Colon (tissue), 2 donors: Measurements from ENCODE around the gene SHISA2.
"Not testable (repeated sequence)": the region's sequence is repeated elsewhere in the genome, so short reads cannot be mapped to it uniquely, and the experiment has no call there.

Experiments
- FAIRE-seq: peaks from 2 replicates; lab custom pipeline; 2012; peaks lifted over from hg19 to GRCh38; lab: Jason Lieb, UNC
- donor health status: control.
- donor health status: control.

SHISA2 gene

DNA sequence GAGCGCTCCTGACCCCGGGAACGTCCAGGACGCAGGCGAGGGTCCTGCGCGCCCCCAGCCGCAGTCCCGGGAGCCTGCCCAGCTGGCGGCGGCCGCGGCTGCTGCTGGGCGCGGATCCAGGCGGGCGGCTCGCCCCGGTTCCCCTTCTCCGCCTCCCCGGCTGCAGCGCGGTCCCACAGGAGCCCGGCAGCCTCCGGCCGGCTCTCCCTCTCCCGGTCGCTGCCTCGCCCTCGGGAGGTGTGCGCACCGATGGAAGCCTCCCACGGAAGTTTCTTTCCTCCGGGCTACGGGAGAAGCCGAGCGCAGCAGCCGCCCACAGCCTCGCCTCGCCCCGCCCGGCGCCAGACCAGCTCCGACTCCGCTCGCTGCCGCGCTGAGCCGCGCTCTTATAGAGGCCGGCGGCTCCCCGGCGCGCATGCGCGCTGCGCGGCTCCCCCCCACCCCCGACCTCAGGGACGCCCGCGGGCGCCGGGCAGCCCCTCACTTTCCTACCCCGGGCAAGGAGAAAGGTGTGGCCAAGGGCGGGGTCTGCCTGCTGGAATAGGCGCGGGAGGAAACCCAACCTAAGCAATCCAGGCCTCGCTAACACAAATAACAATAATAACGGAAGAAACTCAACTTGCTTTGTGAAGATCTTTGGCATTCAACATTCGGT, at the start of gene SHISA2:
Gene SHISA2, minus strand, starts transcription at position 360 of the 655 bp plus-strand sequence. CDS start 1,041 bp downstream, outside the sequence.
- no peak for FAIRE-seq

DNA sequence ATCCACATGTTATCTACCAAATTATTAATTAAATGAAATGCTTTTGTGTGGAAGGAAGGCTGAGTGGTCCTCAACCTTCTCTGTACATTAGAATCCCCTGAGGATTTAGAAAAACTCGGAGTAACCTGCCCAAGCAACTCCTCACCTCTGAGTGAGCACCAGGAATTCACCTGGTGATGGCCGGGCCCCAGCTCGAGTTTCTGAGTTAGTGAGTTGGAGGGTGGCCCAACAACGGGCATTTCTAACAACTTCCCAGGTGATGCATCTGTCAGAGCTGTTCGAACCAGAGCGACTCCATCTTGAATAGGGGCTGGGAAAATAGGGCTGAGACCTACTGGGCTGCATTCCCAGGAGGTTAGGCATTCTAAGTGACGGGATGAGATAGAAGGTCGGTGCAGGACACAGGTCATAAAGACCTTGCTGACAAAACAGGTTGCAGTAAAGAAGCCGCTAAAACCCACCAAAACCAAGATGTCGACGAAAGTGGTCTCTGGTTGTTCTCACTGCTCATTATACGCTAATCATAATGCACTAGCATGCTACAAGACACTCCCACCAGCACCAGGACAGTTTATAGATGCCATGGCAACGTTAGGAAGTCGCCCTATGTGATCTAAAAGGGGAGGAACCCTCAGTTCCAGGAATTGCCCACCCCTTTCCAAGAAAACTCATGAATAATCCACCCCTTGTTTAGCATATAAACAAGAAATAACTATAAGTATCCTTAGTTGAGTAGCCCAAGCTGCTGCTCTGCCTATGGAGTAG, 44.2 kb upstream of the SHISA2 start:
- no peak for FAIRE-seq

DNA sequence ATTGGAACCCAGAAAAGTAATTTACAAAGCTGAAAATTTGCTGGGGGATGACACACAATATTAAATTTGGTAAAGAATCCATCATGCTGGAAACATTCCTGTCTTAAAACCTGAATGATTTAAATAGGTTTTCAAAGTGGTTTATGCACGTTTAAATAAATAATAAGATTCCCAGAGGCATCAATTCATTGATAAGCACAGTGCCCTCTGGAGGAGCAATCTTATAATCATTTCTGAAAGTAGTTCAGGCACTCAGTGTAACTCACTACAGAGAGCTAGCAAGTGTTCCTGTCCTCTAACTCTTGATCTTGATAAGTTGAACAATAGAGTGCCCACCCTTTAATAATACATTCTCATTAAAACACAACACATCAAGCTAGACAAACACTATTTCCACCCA, 43.5 kb upstream of the SHISA2 start:
- no peak for FAIRE-seq

DNA sequence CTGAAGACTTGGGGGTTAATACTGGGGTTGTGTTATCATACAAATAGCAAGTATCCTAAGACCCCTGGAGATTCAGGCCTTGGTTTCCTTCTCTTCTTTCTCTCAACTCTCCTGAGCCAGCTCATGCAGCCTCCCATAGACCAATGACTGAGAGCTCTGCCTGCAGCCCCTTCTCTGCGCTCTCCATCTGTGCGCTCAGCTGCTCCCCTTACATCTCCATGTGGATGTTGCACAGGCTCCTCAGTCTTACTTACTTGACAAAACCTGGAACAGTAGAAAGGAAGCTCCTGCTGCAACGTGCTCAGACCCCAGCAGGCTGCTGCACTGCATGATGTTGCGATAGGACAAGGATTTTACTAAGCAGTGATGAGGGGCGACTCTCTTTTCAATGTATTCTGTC, 25.0 kb upstream of the SHISA2 start:
- not testable (repeated sequence) for FAIRE-seq

DNA sequence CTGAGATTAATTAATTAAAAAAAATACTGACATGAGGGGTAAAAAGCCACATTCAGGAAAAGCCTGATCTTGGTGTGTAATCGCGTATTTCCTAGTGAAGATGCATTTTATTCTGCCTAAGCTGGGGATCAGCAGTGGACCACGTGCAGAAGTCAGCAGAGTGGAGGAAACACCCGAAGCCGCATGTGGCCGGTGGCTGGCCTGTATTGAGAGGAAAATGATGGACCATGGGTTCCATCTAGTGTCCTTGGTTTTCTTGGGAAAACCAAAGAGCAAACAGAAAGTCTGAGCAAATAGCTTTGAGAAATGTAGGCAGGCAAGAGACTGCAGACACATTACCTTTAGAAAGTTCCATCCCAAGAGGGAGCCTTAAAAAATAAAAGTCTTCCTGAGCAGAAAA, 23.7 kb upstream of the SHISA2 start:
- no peak for FAIRE-seq

DNA sequence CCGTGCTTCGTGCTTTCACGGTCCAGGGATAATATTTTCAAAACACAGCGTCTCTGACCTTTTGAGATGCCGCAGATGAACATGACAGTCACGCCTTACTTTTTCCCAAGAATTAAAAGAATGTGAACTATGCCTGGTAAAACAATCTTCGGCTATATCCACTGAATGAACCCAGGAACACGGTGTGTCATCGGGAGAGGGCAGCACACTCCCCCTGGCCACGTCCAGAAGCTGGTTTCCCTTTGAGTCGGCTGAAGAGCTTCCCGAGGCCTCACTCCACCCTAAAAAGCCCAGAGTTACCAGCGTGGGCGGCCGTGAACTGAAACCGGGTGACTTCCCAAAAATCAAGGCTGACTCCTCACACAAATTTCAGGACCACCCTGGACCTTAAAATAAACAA, 22.9 kb upstream of the SHISA2 start:
- no peak for FAIRE-seq

DNA sequence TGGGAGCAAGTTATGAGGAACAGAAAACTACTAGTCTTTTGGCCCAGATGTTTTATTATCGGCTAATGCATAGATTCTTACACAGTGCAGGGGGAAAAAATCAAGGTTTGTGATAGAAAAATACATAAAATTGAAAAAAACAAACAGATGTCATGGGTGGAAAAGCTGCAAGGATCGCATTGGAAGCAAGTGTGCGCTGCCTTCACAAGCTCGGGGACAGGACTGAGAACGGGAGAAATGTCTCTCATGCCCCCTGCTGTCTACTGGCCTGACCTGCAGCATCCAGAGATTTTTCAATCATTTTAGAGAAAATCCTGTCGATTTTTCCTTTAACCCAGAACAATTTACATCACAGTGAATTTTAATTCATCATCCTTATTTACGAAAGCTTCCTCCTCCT, 20.5 kb upstream of the SHISA2 start:
- FAIRE-seq = peak; percentile 89

DNA sequence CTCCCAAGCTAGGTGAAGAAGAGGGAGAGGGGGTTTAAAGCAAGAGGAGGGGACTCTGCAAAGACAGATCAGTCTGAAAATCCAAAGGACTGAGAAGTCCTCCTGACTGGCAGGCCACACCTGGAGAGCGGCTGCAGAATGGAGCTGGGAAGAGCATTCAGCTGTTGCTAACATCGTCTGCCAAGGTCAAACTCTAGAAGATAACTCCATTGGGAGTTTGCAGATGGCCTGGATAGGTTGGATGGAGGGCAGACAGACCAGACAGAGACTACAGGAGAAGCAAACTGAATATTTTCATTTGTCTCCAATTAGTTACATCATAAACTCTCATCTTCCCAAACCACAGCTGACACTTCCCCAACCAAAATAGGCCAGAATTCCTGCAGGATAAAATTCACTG, 19.9 kb upstream of the SHISA2 start:
- FAIRE-seq = no peak

DNA sequence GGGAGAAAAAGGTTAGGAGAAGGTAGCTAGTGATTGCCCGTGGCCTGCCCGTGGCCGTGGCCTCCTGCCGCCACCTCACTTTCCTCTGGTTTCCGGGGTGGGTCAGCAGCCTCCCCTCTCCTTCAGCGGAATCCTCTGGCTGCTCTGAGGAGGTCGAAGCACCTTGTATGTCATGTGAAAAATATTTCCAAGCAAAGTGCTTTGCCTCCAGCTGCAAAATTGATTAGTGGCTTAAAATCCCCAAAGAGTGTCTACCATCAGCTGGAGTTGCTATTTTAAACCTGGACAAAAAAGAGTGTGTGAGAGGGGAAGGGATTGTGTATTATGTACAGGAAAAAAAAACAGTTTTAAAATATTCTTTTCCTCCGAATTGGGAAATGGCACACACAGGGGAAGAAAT, 17.8 kb upstream of the SHISA2 start:
- not testable (repeated sequence) for FAIRE-seq

DNA sequence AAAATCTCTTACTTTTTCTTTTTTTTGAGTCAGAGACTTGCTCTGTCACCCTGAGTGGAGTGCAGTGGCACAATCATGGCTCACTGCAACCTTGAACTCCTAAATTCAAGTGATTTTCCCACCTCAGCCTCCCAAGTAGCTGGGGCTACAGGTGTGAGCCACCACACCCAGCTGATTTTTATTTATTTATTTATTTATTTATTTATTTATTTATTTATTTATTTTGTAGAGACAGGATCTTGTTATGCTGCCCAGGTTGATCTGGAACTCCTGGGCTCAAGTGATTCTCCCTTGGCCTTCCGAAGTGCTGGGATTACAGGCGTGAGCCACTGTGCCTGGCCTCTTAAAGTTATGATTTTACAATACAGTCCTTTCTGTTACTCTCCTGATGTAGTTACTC, 16.6 kb upstream of the SHISA2 start:
- FAIRE-seq = not testable (repeated sequence)

DNA sequence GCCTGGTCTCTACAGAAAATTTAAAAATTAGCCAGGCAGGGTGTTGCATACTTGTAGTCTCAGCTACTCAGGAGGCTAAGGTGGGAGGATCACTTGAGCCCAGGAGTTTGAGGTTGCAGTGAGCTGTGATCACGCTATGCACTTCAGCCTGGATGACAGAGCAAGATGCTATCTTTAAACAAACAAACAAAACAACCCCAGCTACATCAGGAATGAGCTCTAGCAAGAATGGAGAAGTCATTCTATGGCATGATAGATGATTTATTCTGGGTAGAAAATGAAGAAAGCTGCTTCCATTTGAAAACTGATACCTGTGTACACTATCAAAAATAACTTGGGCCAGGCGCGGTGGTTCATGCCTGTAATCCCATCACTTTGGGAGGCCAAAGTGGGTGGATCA, 15.8 kb upstream of the SHISA2 start:
- FAIRE-seq = no peak

DNA sequence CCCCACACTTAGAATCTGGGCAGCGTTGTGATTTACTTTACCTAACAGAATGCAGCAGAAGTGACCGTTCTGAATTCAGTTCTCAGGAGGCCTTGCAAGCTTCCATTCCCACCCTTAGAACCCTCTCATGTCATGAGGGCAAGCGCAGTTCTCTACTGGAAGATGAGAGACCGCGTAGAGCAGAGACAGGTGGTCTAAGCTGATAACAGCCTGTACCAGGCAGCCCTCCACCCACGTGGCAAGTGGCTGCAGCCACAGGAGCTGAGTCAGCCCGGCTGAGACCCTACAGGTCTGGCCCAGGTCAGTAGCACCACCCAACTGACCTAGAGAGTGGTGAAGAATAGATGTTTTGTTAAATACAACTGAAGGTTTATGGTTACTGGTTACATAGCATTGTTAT, 14.7 kb upstream of the SHISA2 start:
- not testable (repeated sequence) for FAIRE-seq

DNA sequence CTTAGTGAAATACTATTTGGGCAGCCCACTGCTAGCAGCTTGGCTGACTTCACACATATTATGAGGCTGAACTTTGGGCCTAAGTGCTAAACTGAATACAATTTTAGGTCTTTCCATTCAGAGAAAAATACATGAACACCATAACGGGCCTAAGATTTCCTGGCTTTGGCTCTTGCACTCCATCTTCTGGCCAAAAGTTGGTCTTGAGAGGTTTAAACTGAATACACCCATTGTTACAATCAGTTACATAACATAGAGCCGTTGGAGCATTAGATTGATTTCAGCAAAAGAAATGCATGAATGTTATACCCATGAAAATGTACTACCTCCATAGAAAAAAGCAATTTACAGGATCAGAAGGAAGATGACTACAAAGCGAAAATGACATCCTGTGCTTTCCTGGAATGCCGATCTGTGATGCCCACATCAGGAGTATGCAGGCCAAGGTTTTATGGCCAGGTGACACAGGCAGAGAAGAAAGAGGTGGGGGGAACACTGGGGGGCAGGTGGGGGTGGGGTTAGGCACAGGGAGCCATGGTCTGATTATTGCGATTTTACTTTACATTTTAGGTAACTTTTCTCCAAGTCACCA, 11.1 kb upstream of the SHISA2 start:
- no peak for FAIRE-seq

DNA sequence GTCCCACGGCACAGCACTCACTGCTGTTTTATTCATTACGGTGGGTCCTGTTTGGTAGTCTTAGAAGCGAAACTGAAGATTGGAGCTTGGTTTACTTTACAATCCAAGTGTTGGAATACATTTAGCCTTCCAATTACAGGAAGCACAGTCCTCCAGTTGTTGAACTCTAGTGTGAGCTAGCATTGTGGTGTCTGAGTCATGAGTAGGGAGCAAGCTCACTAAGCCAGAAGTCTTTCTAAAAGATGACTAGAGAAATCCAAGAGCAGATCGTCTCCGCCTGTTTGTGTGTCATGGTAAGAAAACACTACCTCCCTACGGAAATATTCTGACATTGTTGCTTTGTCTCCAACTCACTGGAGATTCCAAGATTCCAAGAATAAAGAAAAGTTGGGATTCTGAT, 10.1 kb upstream of the SHISA2 start:
- FAIRE-seq = no peak

DNA sequence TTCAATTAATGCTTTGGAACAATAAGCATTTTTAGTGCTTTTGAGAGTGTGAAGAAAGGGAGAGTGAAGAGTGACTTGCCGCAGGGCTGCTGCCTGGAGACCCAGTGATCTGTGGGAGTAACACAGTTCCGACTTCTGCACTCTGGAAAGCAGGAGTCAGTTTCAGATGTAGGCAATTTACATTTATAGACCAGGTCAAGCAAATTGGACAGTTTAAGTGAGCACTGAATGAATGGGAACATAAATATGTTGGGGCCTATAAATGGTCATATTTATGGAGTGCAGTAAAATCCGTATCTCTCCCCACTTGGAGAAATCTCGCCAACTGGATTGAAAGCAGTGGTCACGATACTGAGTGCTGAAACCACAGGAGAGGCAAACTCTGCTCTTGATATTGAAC, 9.4 kb upstream of the SHISA2 start:
- FAIRE-seq = no peak

DNA sequence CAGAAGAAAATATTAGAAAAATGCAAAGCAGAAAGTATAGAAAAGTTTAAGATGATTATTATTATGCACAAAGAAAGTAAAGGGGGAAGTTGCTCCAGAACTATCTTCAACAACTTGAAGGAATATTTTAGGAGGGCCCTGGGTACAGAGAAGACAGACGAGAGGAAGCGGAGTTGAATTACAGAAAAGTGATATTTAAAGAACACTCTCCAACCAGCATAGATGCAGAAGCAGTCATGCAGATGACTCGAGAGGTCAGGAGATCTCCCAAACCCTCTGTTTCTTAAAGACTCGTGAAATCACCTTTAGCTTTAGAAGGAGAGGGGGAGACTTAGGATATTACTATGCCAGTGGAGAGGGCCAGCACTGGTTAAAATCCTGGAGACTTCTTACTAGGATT, 8.5 kb upstream of the SHISA2 start:
- FAIRE-seq = no peak

DNA sequence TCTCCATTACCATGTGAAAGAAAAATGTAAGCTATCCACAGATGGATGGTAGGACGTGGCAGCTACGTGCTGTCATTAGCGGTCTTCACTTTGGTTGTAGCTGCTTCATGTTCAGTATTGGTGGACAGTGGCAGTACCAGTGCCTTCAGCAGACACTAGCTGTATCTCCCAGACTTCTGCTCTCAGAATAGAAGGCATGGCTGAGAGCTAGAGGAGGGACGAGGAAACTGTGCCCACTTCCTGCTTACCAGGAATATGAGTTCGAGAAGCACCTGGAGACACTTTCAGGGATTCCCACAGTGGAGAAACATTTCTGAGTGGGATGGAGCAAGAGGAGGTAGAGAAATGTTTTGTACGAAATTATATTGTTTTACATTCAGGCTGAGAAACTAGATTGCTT, 6.9 kb upstream of the SHISA2 start:
- no peak for FAIRE-seq

DNA sequence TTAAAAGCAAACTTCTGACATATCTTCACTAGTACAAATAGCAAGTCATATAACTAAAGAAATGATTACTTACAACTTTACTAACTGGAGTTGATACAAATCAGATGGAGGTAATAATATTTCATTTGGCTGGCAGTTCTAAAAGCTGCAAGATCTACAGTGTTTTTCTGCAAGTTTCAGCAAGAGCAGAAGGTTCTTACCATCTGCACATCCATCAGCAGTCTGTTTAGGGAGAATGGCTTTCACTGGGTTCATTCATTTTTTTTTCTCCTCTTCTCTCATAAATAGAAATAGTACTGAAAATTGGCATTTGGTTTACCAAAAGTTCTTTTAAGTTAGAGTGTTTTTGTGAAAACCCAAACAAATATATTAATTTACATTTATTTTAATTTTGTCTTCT, 3.1 kb upstream of the SHISA2 start:
- no peak for FAIRE-seq

DNA sequence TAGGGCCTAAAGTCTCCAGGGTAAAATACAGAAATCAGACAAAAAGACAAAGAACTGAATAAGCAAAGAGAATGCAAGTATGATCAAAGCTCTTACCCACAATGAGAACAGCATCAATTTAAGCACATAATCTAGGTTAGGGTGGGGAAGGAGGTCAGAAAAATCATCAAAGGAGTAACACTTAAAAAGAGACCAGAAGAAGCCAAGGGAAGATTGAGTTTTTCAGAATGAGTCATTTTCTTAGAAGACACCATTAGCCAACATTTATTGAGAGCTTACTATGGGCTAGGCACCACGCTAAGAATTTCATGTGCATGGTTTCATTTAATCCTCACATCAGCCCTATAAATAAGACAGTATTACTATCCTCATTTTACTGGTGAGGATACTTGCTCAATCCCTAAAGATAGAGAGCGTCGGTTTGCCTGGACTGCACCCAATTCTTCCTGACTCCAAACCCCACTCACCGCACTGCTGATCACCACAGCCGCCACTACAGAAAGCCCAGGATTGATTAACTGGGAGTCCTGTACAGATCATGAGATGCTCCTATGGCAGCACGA, 1.7 kb upstream of the SHISA2 start:
- no peak for FAIRE-seq

DNA sequence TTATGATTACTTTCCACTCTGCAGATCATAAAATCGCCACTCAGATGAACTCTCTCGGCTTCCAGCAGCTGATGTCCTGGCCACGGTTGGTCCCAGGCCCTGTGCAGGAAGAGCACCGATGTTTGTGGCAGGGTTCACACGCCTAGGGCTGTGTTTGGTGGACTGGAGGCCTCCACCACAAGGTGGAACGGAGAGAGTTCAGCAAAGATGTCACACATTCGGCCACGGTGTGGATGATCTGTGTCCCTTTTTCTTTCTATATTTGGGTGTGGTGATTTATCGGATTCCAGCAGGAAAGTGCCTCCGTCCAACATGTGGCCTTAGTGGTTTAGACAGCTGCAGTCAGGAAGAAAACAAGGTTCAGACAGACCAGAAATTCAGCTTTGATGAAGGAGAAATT, 521 bp upstream of the SHISA2 start:
- FAIRE-seq = no peak

DNA sequence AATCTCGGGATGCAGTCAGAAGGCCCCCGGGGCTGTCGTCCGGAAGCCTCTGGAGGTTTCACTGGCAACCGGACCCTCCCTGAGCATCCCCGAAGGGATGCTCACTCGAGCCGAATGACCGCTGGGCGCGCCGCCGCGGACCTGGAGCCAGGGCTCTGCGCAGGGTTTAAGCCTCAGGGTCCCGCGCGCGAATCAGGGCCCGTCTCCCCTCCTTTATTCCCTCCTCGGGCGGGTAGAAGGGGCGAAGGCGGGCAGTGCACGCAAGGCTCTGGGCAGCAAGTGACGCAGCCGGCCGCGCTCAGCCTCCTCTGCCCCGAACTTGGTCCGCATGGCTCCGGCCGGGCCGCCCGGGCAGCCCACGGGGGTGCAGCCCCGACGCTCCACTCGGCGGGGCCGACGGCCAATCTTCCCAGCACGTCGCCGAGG, 572 bp downstream of the SHISA2 start:
- no peak for FAIRE-seq

DNA sequence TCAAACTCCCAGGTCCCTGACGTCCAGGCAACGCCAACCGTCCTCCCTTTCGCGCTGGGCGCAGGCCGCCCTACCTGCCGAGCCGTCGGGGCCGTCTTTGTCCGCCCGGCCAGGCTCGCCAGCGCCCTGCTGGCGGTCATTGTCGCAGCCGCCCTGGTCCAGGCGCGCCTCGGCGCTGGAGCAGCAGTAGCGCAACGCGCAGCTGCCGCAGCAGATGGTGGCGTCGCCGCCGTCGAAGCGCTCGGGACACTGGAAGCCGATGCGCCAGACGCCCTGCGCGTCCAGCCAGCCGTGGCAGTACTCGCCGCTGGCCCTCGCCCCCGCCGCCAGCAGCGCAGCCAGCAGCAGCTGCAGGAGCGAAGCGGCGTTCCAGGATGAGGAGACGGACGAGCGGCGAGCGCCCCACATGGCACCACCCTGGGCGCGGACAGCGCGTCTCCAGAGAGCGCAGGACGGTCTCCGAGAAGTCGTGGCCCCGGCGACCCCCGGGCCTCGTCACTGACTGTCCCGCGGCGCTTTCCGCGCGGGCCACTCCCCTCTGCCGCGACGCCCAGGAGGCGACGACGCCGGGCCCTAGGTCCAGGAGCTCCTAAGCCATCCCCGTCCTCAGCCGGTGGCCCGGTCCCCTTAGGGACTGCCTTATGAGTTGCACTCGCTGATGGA, 1.1 kb downstream of the SHISA2 start:
- no peak for FAIRE-seq

DNA sequence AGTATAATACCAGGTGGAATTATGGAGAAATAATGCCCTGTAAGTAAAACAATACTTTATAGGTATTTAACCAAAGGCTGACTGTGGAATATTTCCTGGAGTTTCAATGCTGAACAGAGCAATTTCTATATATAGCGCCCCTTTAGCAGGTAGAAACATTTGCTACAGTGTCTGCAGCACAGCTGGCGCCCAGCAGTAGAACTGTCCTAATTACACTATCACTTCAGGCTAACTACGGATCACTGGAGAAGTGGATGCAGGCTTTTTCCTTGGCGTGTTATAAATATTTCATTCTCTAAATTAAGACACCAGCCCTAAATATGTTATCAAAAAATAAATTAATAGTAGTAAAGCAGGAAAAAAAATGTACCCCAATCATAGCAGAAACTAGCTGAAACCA, 3.1 kb downstream of the SHISA2 start:
- no peak for FAIRE-seq
